GM21619 (cell line): ENCODE results near the gene ZNF581.

Experiments used
- ATAC-seq: cut with Tn5 transposase; IDR thresholded peaks from one replicate; pipeline ENCODE4 v1.9.1; 2021; ENCODE audit not compliant: unreplicated experiment

ZNF581 gene

GRCh38 chr19:55643003-55643886, at the start of gene ZNF581:
Gene ZNF581 (plus strand): TSS chr19:55643649. CDS start chr19:55644572, 923 bp downstream.
- no peak for ATAC-seq

- ATAC-seq: no peak
Observed at GRCh38 chr19:55594996-55595545, 48.4 kb upstream of the ZNF581 start.

- ATAC-seq: no peak
Observed at GRCh38 chr19:55596304-55596703, 47.1 kb upstream of the ZNF581 start.

GRCh38 chr19:55597501-55597921, 45.9 kb upstream of the ZNF581 start:
- no peak for ATAC-seq

- no peak for ATAC-seq
Observed at GRCh38 chr19:55598034-55598433, 45.4 kb upstream of the ZNF581 start.

GRCh38 chr19:55598719-55599467, 44.6 kb upstream of the ZNF581 start:
- peak; percentile 47 for ATAC-seq

- ATAC-seq: peak; percentile 45
Observed at GRCh38 chr19:55599468-55599841, 44.0 kb upstream of the ZNF581 start, which contains the start of gene FIZ1. Gene FIZ1 (minus strand): TSS chr19:55599517. CDS start chr19:55597865, 1,652 bp downstream.

- peak; percentile 35 for ATAC-seq
Observed at GRCh38 chr19:55599842-55600661, 43.4 kb upstream of the ZNF581 start, which contains the start of gene ZNF524. Gene ZNF524 (plus strand): TSS chr19:55600288. CDS start chr19:55602113, 1,825 bp downstream.

- no peak for ATAC-seq
Observed at GRCh38 chr19:55600662-55601028, 42.8 kb upstream of the ZNF581 start.

- ATAC-seq: no peak
Observed at GRCh38 chr19:55601084-55601483, 42.4 kb upstream of the ZNF581 start.

- ATAC-seq: no peak
Observed at GRCh38 chr19:55602104-55603001, 41.1 kb upstream of the ZNF581 start.

- ATAC-seq: no peak
Observed at GRCh38 chr19:55603115-55603514, 40.3 kb upstream of the ZNF581 start.

GRCh38 chr19:55603581-55604292, 39.7 kb upstream of the ZNF581 start:
- no peak for ATAC-seq

GRCh38 chr19:55605207-55605636, 38.2 kb upstream of the ZNF581 start:
- peak; percentile 65 for ATAC-seq

GRCh38 chr19:55605637-55606470, 37.6 kb upstream of the ZNF581 start, which contains the start of gene ZNF865:
Gene ZNF865 (plus strand): TSS chr19:55605647. CDS start chr19:55613619, 7,972 bp downstream.
- peak; percentile 24 for ATAC-seq

GRCh38 chr19:55606471-55606787, 37.0 kb upstream of the ZNF581 start:
- ATAC-seq: no peak

GRCh38 chr19:55606817-55607216, 36.6 kb upstream of the ZNF581 start:
- no peak for ATAC-seq

GRCh38 chr19:55609326-55609725, 34.1 kb upstream of the ZNF581 start:
- ATAC-seq: no peak
